GM23338 (cell line): ENCODE data around the gene CFI.

ENCODE experiments used
- CREB1 ChIP-seq: fragments of 250-450 bp; sonication (Bioruptor Pico); IDR thresholded peaks from 2 replicates; pipeline ENCODE4 v1.5.0; 2020; ENCODE audit warnings: low read depth, mild to moderate bottlenecking, moderate library complexity
- ETS1 ChIP-seq: IDR thresholded peaks from 2 replicates; pipeline ENCODE4 v1.6.1; 2016; ENCODE audit warnings: antibody characterized with exemption
- EZH2 ChIP-seq: fragments of 200-600 bp; sonication (generic); IDR thresholded peaks from one replicate; pipeline ENCODE4 v1.8.0; 2017; ENCODE audit warnings: antibody characterized with exemption, mild to moderate bottlenecking, low read depth; ENCODE audit not compliant: unreplicated experiment
- EZH2phosphoT487 ChIP-seq: fragments of 200-600 bp; sonication (generic); IDR thresholded peaks from one replicate; pipeline ENCODE4 v1.8.1; 2018; ENCODE audit warnings: antibody characterized with exemption; ENCODE audit not compliant: unreplicated experiment
- JUNB ChIP-seq: IDR thresholded peaks from one replicate; pipeline ENCODE4 v1.6.1; 2016; ENCODE audit warnings: antibody characterized with exemption; ENCODE audit not compliant: unreplicated experiment
- NANOG ChIP-seq: IDR thresholded peaks from 2 replicates; pipeline ENCODE4 v1.6.1; 2016; ENCODE audit warnings: antibody characterized with exemption, borderline replicate concordance
- POLR2AphosphoS5 ChIP-seq: IDR thresholded peaks from 2 replicates; pipeline ENCODE4 v1.6.1; 2016; ENCODE audit warnings: antibody characterized with exemption, low read depth
- REST ChIP-seq: IDR thresholded peaks from one replicate; pipeline ENCODE4 v1.6.1; 2018; ENCODE audit warnings: antibody characterized with exemption; ENCODE audit not compliant: unreplicated experiment
- STAT1 ChIP-seq: IDR thresholded peaks from one replicate; pipeline ENCODE4 v1.6.1; 2016; ENCODE audit warnings: antibody characterized with exemption; ENCODE audit not compliant: unreplicated experiment
- ZNF462 ChIP-seq: fragments of 250-450 bp; sonication (Bioruptor Pico); IDR thresholded peaks from 2 replicates; pipeline ENCODE4 v1.5.0; 2020; ENCODE audit warnings: mild to moderate bottlenecking, moderate library complexity
- TF ChIP-seq, protein P1 (sequence below), 2 experiments: fragments of 200-600 bp in 1 of 2; sonication (generic) in 1 of 2; conservative IDR thresholded peaks; 2 replicates each; pipeline versions ENCODE4 v1.5.1 to v1.6.1; 2016 to 2017; ENCODE audit warnings: antibody characterized with exemption in 2 of 2, low read depth in 2 of 2, mild to moderate bottlenecking in 2 of 2, moderate library complexity in 1 of 2

- TF ChIP-seq, protein P1, sequence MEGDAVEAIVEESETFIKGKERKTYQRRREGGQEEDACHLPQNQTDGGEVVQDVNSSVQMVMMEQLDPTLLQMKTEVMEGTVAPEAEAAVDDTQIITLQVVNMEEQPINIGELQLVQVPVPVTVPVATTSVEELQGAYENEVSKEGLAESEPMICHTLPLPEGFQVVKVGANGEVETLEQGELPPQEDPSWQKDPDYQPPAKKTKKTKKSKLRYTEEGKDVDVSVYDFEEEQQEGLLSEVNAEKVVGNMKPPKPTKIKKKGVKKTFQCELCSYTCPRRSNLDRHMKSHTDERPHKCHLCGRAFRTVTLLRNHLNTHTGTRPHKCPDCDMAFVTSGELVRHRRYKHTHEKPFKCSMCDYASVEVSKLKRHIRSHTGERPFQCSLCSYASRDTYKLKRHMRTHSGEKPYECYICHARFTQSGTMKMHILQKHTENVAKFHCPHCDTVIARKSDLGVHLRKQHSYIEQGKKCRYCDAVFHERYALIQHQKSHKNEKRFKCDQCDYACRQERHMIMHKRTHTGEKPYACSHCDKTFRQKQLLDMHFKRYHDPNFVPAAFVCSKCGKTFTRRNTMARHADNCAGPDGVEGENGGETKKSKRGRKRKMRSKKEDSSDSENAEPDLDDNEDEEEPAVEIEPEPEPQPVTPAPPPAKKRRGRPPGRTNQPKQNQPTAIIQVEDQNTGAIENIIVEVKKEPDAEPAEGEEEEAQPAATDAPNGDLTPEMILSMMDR (conservative IDR thresholded peaks at IDR 0.05; ENCODE audit: low read depth in 2 of 2), result no peak
- no peak for TF ChIP-seq EZH2phosphoT487
- no peak for TF ChIP-seq REST
- no peak for TF ChIP-seq EZH2
- TF ChIP-seq JUNB, result no peak
- TF ChIP-seq POLR2AphosphoS5, result no peak
- TF ChIP-seq ETS1, result no peak
- TF ChIP-seq ZNF462, result no peak
- TF ChIP-seq NANOG, result no peak
- TF ChIP-seq CREB1, result no peak
- TF ChIP-seq STAT1, result no peak
These were observed 46.1 kb downstream of the CFI start for GRCh38 chr4:109755656-109756055.
